Fibroblast of the aortic adventitia (primary cell): Measurements from ENCODE around the gene NT5C2. TPM values are rescaled to one million over a fixed set of nuclear protein-coding genes. Genes with fewer than 3 reads are reported as not detected.
"Not testable (repeated sequence)": the region's sequence is repeated elsewhere in the genome, so short reads cannot be mapped to it uniquely, and the experiment has no call there.

Source experiments
- DNase-seq: peaks from one replicate; pipeline ENCODE4 v3.0.0-alpha.2; 2010; ENCODE audit warnings: low read depth
- H3K4me3 ChIP-seq: 2 replicates; pipeline ENCODE4 v1.5.1; 2011; ENCODE audit warnings: low read depth, mild to moderate bottlenecking, control low read depth, low read length, moderate library complexity
- CTCF ChIP-seq: IDR thresholded peaks from 2 replicates; pipeline ENCODE4 v1.5.1; 2011; ENCODE audit warnings: mild to moderate bottlenecking, low read length, control low read depth, inconsistent platforms; ENCODE audit not compliant: insufficient read depth
- total RNA-seq: library from RNA; depleted of rRNA; stranded (reverse); fragments of >200 nt; gene quantifications from 2 replicates; pipeline ENCODE4 v1.2.3, GENCODE V29; 2012; ENCODE audit warnings: low replicate concordance

The NT5C2 gene
- total RNA-seq, 1 donor: 95.2 TPM

DNA sequence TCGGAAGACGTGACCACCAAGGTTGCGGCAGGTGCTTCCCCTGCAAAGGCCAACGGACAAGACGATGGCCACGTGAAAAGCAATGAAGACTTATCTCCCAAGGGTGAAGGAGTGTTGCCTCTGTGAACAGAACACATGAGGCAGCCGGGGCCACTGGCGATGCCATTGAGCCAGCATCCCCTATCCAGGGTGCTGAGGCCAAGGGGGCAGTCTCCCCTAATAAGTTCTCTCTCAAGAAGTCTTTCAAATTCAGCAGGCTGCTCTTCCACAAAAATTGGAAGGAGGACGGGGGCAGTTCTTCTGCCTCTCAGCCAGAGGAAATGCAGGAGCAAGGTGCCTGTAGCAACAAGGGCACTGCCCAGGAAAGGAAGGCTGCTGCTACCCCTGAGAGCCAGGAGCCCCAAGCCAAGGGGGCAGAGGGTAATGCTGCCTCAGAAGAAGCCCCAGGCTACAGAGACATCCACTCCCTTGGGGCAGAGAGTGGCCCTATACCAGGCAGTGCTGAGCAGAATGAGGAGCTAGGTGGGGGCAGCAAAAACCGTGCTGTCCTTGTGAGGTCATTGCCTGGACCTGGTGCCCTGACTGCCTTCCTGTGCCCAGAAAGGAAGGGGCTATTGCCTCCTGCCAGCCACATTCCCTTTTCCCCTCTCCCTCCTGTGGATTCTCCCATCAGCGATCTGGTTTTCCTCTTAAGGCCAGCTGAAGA lies 17.3 kb downstream of the NT5C2 start:
- H3K4me3 ChIP-seq: no peak overlapping the region
- no peak for TF ChIP-seq CTCF
- DNase-seq: no peak

GRCh38 chr10:103174324-103174723 lies 18.7 kb downstream of the NT5C2 start:
- H3K4me3 ChIP-seq, DNase-seq: not testable (repeated sequence)

GRCh38 chr10:103171278-103171677 lies 21.8 kb downstream of the NT5C2 start:
- DNase-seq: no peak
- no peak overlapping the region for H3K4me3 ChIP-seq
- TF ChIP-seq CTCF: no peak

GRCh38 chr10:103168438-103168837 lies 24.6 kb downstream of the NT5C2 start:
- no peak for DNase-seq
- H3K4me3 ChIP-seq: no peak overlapping the region
- no peak for TF ChIP-seq CTCF

DNA sequence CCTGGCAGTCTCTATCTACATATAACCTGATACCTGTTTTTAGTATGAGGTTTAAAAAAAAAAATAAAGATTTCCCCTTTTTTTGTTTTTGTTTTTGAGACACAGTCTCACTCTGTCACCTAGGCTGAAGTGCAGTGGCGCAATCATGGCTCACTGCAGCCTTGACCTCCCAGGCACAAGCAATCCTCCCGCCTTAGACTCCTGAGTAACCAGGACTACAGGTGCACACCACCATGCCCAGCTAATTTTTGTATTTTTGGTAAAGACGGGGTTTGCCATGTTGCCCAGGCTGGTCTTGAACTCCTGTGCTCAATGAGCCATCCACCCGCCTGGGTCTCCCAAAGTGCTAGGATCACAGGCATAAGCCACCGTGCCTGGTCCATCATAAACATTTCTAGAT lies 25.5 kb downstream of the NT5C2 start:
- DNase-seq, H3K4me3 ChIP-seq: not testable (repeated sequence)

DNA sequence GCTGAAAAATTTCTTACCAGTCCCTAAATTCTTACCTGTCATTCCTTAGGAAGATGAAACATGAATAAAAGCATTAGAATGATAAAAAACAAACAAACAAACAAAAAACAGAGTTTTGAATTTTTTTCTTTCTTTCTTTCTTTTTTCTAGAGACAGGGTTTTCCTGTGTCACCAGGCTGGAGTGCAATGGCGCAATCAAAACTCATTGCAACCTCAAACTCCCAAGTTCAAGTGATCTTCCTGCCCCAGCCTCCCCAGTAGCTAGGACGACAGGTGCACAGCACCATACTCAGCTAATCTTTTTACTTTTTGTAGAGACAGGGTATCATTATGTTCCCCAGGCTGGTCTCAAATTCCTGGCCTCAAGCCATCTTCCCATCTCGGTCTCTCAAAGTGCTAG lies 26.5 kb downstream of the NT5C2 start:
- no peak for DNase-seq
- no peak for TF ChIP-seq CTCF
- no peak overlapping the region for H3K4me3 ChIP-seq

- not testable (repeated sequence) for DNase-seq
These were observed 29.2 kb downstream of the NT5C2 start for GRCh38 chr10:103163766-103164403.

DNA sequence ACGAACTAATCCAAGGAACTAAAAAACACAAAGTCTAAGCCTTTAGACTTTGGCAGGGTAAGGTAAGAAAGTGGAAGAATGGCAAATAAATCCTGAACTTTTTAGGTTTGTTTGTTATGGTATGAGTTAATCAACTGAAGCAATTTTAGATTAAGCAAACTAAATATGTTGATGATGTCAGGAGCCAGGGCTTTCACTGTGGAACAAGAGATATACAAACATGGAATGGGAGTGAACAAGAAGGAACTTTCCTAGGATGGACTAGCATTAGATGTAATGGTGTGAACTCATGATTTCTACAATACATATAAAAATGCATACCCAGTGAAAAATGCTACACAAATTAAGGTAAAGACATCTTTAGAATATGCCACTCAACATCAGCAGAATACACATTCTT lies 35.8 kb downstream of the NT5C2 start:
- no peak for TF ChIP-seq CTCF
- no peak overlapping the region for H3K4me3 ChIP-seq
- no peak for DNase-seq

More at GRCh38 chr10:103163766-103164403, 29.2 kb downstream of the NT5C2 start:
- H3K4me3 ChIP-seq: not testable (repeated sequence)
